GM23338 (cell line): ENCODE data around the gene MED12L. TPM values are rescaled to one million over a fixed set of nuclear protein-coding genes. Genes with fewer than 3 reads are reported as not detected.

Source experiments
- ATAC-seq: fragments of 200-7000 bp; cut with Tn5 transposase; 3 replicates; pipeline ENCODE4 v1.9.1; 2020
- DNase-seq: peaks from one replicate; pipeline ENCODE4 v3.0.0-alpha.2; 2015; ENCODE audit warnings: low spot score
- H2AFZ ChIP-seq: fragments of 200-600 bp; sonication (generic); 2 replicates; pipeline ENCODE4 v1.8.0; 2016; ENCODE audit warnings: antibody characterized with exemption, mild to moderate bottlenecking, moderate library complexity
- H3F3A ChIP-seq: fragments of 200-600 bp; sonication (generic); replicated peaks from 2 replicates; pipeline ENCODE4 v1.8.0; 2017; ENCODE audit warnings: antibody characterized with exemption, mixed run types, low read depth
- H3K27ac ChIP-seq: fragments of 200-600 bp; sonication (generic); 2 replicates; pipeline ENCODE4 v1.6.1; 2016; ENCODE audit warnings: low read depth
- H3K27me3 ChIP-seq: fragments of 200-600 bp; sonication (generic); 2 replicates; pipeline ENCODE4 v1.8.0; 2016; ENCODE audit warnings: mild to moderate bottlenecking, mixed run types, moderate library complexity; ENCODE audit not compliant: insufficient read depth
- H3K36me3 ChIP-seq: fragments of 200-600 bp; sonication (generic); 2 replicates; pipeline ENCODE4 v1.8.0; 2016; ENCODE audit warnings: mild to moderate bottlenecking; ENCODE audit not compliant: insufficient read depth
- H3K4me1 ChIP-seq: fragments of 200-600 bp; sonication (generic); 2 replicates; pipeline ENCODE4 v1.8.0; 2016; ENCODE audit warnings: mild to moderate bottlenecking, moderate library complexity; ENCODE audit not compliant: insufficient read depth
- H3K4me2 ChIP-seq: fragments of 200-600 bp; sonication (generic); 2 replicates; pipeline ENCODE4 v1.7.1; 2017; ENCODE audit warnings: mixed run types
- H3K4me3 ChIP-seq: fragments of 200-600 bp; sonication (generic); 2 replicates; pipeline ENCODE4 v1.6.1; 2016; ENCODE audit warnings: mixed run types
- H3K79me2 ChIP-seq: fragments of 200-600 bp; sonication (generic); replicated peaks from 2 replicates; pipeline ENCODE4 v1.8.0; 2017; ENCODE audit warnings: mild to moderate bottlenecking; ENCODE audit not compliant: insufficient read depth
- H3K9me2 ChIP-seq: fragments of 200-600 bp; sonication (generic); 2 replicates; pipeline ENCODE4 v1.8.0; 2017; ENCODE audit not compliant: insufficient read depth
- H4K20me1 ChIP-seq: fragments of 200-600 bp; sonication (generic); replicated peaks from 2 replicates; pipeline ENCODE4 v1.8.0; 2017; ENCODE audit warnings: mild to moderate bottlenecking; ENCODE audit not compliant: insufficient read depth
- H3K27ac Mint-ChIP-seq: 2 replicates; pipeline ENCODE4 v1.8.0; 2020; ENCODE audit warnings: inconsistent platforms, mild to moderate bottlenecking, moderate library complexity, mixed read lengths
- H3K27me3 Mint-ChIP-seq: 3 replicates; pipeline ENCODE4 v1.8.0; 2022; ENCODE audit warnings: low read depth, mild to moderate bottlenecking, moderate library complexity, mixed read lengths, inconsistent platforms; ENCODE audit not compliant: insufficient read depth, poor library complexity
- H3K36me3 Mint-ChIP-seq: 3 replicates; pipeline ENCODE4 v1.8.0; 2021; ENCODE audit warnings: low read depth, mild to moderate bottlenecking, inconsistent platforms, moderate library complexity, mixed read lengths
- H3K4me1 Mint-ChIP-seq: 3 replicates; pipeline ENCODE4 v1.8.0; 2020; ENCODE audit warnings: mild to moderate bottlenecking, inconsistent platforms, mixed read lengths
- H3K4me3 Mint-ChIP-seq: 3 replicates; pipeline ENCODE4 v1.8.0; 2021; ENCODE audit warnings: moderate library complexity, mild to moderate bottlenecking, inconsistent platforms, mixed read lengths
- H3K9me3 Mint-ChIP-seq: 3 replicates; pipeline ENCODE4 v1.8.0; 2020; ENCODE audit warnings: moderate library complexity, mild to moderate bottlenecking, inconsistent platforms, mixed read lengths
- ETS1 ChIP-seq: IDR thresholded peaks from 2 replicates; pipeline ENCODE4 v1.6.1; 2016; ENCODE audit warnings: antibody characterized with exemption
- JUNB ChIP-seq: IDR thresholded peaks from one replicate; pipeline ENCODE4 v1.6.1; 2016; ENCODE audit warnings: antibody characterized with exemption; ENCODE audit not compliant: unreplicated experiment
- NANOG ChIP-seq: IDR thresholded peaks from 2 replicates; pipeline ENCODE4 v1.6.1; 2016; ENCODE audit warnings: antibody characterized with exemption, borderline replicate concordance
- STAT1 ChIP-seq: IDR thresholded peaks from one replicate; pipeline ENCODE4 v1.6.1; 2016; ENCODE audit warnings: antibody characterized with exemption; ENCODE audit not compliant: unreplicated experiment
- ZNF114 ChIP-seq: fragments of 250-450 bp; sonication (Bioruptor Pico); IDR thresholded peaks from 2 replicates; pipeline ENCODE4 v1.5.0; 2020; ENCODE audit warnings: mild to moderate bottlenecking, moderate library complexity
- ZNF331 ChIP-seq: fragments of 250-450 bp; sonication (Bioruptor Pico); IDR thresholded peaks from 2 replicates; pipeline ENCODE4 v1.5.0; 2020; ENCODE audit warnings: low read depth, mild to moderate bottlenecking, moderate library complexity
- ZNF462 ChIP-seq: fragments of 250-450 bp; sonication (Bioruptor Pico); IDR thresholded peaks from 2 replicates; pipeline ENCODE4 v1.5.0; 2020; ENCODE audit warnings: mild to moderate bottlenecking, moderate library complexity
- polyA plus RNA-seq: library from polyadenylated mRNA; unstranded; fragments of >200 nt; fragmentation: Nextera tagmentation; extraction: Ambion mirVana; gene quantifications from 2 replicates; pipeline ENCODE4 v1.2.1, GENCODE V29; 2016
- total RNA-seq: library from RNA; depleted of rRNA; stranded (reverse); fragments of >200 nt; shearing (Covaris generic); gene quantifications from 2 replicates; pipeline ENCODE4 v1.2.3, GENCODE V29; 2014
- TF ChIP-seq, protein P1 (sequence below): IDR thresholded peaks from one replicate; pipeline ENCODE4 v1.6.1; 2018; ENCODE audit warnings: antibody characterized with exemption; ENCODE audit not compliant: unreplicated experiment

Gene MED12L
- total and polyA plus RNA-seq, 2 experiments from 2014 or later = 5.7 to 25.0 TPM

DNA sequence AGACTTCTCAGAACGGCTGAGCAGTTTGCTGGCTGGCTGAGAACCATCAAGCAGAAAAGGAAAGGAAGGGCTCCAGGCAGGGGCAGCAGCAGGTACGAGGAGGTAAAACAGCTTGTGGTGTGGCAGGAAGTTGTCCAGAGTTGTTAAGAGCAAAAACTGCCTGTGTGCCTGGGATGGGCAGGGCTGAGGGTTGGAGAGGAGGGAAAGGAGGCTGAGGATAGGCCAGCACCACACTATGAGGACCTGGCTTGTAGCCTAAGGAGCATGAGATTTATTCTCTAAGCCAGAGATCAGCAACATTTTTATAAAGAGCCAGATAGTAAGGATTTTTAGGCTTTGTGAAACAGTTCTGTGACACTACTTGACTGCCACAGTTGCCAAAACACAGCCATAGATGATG, 367.4 kb downstream of the MED12L start:
- peaks cover 5% of the 10 kb centered on the region for H3K27me3 Mint-ChIP-seq
- H3K36me3 Mint-ChIP-seq = no peaks in the 10 kb centered on the region
- H3K36me3 ChIP-seq = no peaks in the 10 kb centered on the region
- no peak overlapping the region for H3K27ac Mint-ChIP-seq
- no peaks in the 10 kb centered on the region for H3K9me2 ChIP-seq
- H4K20me1 ChIP-seq = no peaks in the 10 kb centered on the region
- ATAC-seq (no peak), DNase-seq (no peak)
- no peak overlapping the region for H3K4me3 Mint-ChIP-seq
- H2AFZ ChIP-seq = no peak overlapping the region
- no peaks in the 10 kb centered on the region for H3K79me2 ChIP-seq
- no peaks in the 10 kb centered on the region for H3K4me1 ChIP-seq
- TF ChIP-seq ZNF331 (CRISPR knock-in tag) = no peak
- no peak for TF ChIP-seq JUNB
- no peak for TF ChIP-seq ETS1
- TF ChIP-seq, protein P1, sequence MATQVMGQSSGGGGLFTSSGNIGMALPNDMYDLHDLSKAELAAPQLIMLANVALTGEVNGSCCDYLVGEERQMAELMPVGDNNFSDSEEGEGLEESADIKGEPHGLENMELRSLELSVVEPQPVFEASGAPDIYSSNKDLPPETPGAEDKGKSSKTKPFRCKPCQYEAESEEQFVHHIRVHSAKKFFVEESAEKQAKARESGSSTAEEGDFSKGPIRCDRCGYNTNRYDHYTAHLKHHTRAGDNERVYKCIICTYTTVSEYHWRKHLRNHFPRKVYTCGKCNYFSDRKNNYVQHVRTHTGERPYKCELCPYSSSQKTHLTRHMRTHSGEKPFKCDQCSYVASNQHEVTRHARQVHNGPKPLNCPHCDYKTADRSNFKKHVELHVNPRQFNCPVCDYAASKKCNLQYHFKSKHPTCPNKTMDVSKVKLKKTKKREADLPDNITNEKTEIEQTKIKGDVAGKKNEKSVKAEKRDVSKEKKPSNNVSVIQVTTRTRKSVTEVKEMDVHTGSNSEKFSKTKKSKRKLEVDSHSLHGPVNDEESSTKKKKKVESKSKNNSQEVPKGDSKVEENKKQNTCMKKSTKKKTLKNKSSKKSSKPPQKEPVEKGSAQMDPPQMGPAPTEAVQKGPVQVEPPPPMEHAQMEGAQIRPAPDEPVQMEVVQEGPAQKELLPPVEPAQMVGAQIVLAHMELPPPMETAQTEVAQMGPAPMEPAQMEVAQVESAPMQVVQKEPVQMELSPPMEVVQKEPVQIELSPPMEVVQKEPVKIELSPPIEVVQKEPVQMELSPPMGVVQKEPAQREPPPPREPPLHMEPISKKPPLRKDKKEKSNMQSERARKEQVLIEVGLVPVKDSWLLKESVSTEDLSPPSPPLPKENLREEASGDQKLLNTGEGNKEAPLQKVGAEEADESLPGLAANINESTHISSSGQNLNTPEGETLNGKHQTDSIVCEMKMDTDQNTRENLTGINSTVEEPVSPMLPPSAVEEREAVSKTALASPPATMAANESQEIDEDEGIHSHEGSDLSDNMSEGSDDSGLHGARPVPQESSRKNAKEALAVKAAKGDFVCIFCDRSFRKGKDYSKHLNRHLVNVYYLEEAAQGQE = no peak
- no peak for TF ChIP-seq STAT1
- no peak overlapping the region for H3K4me3 ChIP-seq
- no peak overlapping the region for H3K4me2 ChIP-seq
- H3K27me3 ChIP-seq = no peaks in the 10 kb centered on the region
- H3F3A ChIP-seq = no peaks in the 10 kb centered on the region
- no peaks in the 10 kb centered on the region for H3K9me3 Mint-ChIP-seq
- H3K4me1 Mint-ChIP-seq = peaks cover 5% of the 10 kb centered on the region
- H3K27ac ChIP-seq = no peak overlapping the region

DNA sequence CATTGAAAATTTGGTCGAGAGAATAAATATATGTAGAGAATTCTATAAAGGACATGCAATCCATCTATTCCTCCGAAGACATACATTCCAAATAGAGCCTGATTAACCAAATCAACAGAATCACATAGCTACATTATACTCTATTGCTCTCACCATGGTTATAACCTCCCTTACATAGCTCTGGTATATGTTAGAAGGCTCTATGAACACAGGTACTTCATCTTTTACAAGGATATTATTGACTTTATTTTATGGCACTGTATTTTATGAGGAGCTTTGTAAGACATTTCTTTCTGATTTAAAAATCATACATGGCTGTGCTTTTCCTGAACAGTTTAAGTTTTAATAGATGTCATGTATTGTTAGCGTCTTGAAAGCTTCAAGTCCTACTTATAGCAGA, 370.6 kb downstream of the MED12L start:
- Histone ChIP-seq H2AFZ (no peak overlapping the region), H3K4me1 (peaks cover 7% of the 10 kb centered on the region; the same call in 1 of the 2 replicates), H3K36me3 (no peaks in the 10 kb centered on the region), H3K4me2 (no peak overlapping the region), H4K20me1 (no peaks in the 10 kb centered on the region), H3F3A (no peaks in the 10 kb centered on the region), H3K27me3 (no peaks in the 10 kb centered on the region), H3K79me2 (no peaks in the 10 kb centered on the region), H3K27ac (no peak overlapping the region), H3K4me3 (no peak overlapping the region), H3K9me2 (no peaks in the 10 kb centered on the region)
- peaks cover 8% of the 10 kb centered on the region for H3K4me1 Mint-ChIP-seq
- peaks cover 4% of the 10 kb centered on the region for H3K27me3 Mint-ChIP-seq
- no peak overlapping the region for H3K27ac Mint-ChIP-seq
- no peaks in the 10 kb centered on the region for H3K9me3 Mint-ChIP-seq
- no peak for DNase-seq
- ATAC-seq = no peak
- H3K4me3 Mint-ChIP-seq = no peak overlapping the region
- no peaks in the 10 kb centered on the region for H3K36me3 Mint-ChIP-seq
- TF ChIP-seq ZNF462 (CRISPR knock-in tag) (no peak), ZNF331 (CRISPR knock-in tag) (no peak), NANOG (no peak), ZNF114 (CRISPR knock-in tag) (no peak), ETS1 (no peak)
